Sigmoid colon (tissue), 7 donors: Measurements from ENCODE around the gene RPL11. TPM values are rescaled to one million over a fixed set of nuclear protein-coding genes. Genes with fewer than 3 reads are reported as not detected.

Source experiments
- DNase-seq: peaks from one replicate; pipeline ENCODE4 v3.0.0-alpha.2; 2019
- H3K27ac ChIP-seq, 4 donors: fragments of 200-600 bp; sonication (generic); one replicate each; pipeline ENCODE4 v1.5.1; 2016 to 2019; ENCODE audit warnings: mild to moderate bottlenecking in 1 of 4
- H3K27me3 ChIP-seq, 3 donors: fragments of 200-600 bp; sonication (generic); one replicate each; pipeline ENCODE4 v1.5.1; 2019; ENCODE audit warnings: mild to moderate bottlenecking in 1 of 3
- H3K36me3 ChIP-seq, 4 donors: fragments of 200-600 bp; sonication (generic); one replicate each; pipeline ENCODE4 v1.5.1; 2016 to 2019
- H3K4me1 ChIP-seq, 4 donors: fragments of 200-600 bp; sonication (generic); one replicate each; pipeline ENCODE4 v1.5.1; 2017 to 2019
- H3K4me3 ChIP-seq, 4 donors: fragments of 200-600 bp; sonication (generic); one replicate each; pipeline ENCODE4 v1.5.1; 2017 to 2019; ENCODE audit warnings: mild to moderate bottlenecking in 2 of 4, moderate library complexity in 1 of 4
- H3K9me3 ChIP-seq, 4 donors: fragments of 200-600 bp in 3 of 4; sonication (generic) in 3 of 4; one replicate each; pipeline versions ENCODE4 v1.5.1 to v1.6.1; 2013 to 2019
- EP300 ChIP-seq, 4 donors: sonication (generic); formaldehyde crosslinking; IDR thresholded peaks; one replicate each; pipeline ENCODE4 v1.6.1; 2017; ENCODE audit warnings: antibody characterized with exemption in 4 of 4
- POLR2A ChIP-seq, 2 donors: fragments of 450-650 bp; IDR thresholded peaks; one replicate each; pipeline ENCODE4 v1.6.1; 2016; ENCODE audit warnings: antibody characterized with exemption in 2 of 2, mild to moderate bottlenecking in 2 of 2, moderate library complexity in 2 of 2
- POLR2AphosphoS5 ChIP-seq, 4 donors: sonication (generic); formaldehyde crosslinking; IDR thresholded peaks; one replicate each; pipeline ENCODE4 v1.6.1; 2017; ENCODE audit warnings: antibody characterized with exemption in 4 of 4
- WGBS, 2 donors: extraction: QIAGEN DNeasy Blood & Tissue Kit; methylation state at CpG; one replicate each; pipeline ENCODE4 v1.1.7; 2013; 5-methylcytosine and 5-hydroxymethylcytosine counted together
- intact Hi-C: fragments of 100-400 bp; cut with DNase I; formaldehyde crosslinking; loops from one replicate; pipeline ENCODE4 v1.15.1; 2023
- polyA plus RNA-seq, 3 donors: library from polyadenylated mRNA; stranded (reverse); fragments of 200-250 nt; gene quantifications; one replicate each; pipeline ENCODE4 v1.2.3, GENCODE V29; 2013
- total RNA-seq, 4 donors: library from RNA; depleted of rRNA; stranded (reverse); fragments of >200 nt; gene quantifications; one replicate each; pipeline ENCODE4 v1.1.0, GENCODE V29; 2016
- TF ChIP-seq, protein P1 (sequence below), 4 experiments: fragments of 450-650 bp in 3 of 4; fragments of 200-600 bp in 1 of 4; IDR thresholded peaks; one replicate each; pipeline ENCODE4 v1.5.1; 2016 to 2019; ENCODE audit warnings: antibody characterized with exemption in 4 of 4, mild to moderate bottlenecking in 3 of 4, moderate library complexity in 2 of 4
- donor health status: healthy with polysubstance abuse.
- donor health status: Bipolar disorder and iron deficiency.
- donor health status: healthy.

Gene RPL11
- total and polyA plus RNA-seq, 7 donors, result 735 to 3,932 (median 1,309) TPM

DNA sequence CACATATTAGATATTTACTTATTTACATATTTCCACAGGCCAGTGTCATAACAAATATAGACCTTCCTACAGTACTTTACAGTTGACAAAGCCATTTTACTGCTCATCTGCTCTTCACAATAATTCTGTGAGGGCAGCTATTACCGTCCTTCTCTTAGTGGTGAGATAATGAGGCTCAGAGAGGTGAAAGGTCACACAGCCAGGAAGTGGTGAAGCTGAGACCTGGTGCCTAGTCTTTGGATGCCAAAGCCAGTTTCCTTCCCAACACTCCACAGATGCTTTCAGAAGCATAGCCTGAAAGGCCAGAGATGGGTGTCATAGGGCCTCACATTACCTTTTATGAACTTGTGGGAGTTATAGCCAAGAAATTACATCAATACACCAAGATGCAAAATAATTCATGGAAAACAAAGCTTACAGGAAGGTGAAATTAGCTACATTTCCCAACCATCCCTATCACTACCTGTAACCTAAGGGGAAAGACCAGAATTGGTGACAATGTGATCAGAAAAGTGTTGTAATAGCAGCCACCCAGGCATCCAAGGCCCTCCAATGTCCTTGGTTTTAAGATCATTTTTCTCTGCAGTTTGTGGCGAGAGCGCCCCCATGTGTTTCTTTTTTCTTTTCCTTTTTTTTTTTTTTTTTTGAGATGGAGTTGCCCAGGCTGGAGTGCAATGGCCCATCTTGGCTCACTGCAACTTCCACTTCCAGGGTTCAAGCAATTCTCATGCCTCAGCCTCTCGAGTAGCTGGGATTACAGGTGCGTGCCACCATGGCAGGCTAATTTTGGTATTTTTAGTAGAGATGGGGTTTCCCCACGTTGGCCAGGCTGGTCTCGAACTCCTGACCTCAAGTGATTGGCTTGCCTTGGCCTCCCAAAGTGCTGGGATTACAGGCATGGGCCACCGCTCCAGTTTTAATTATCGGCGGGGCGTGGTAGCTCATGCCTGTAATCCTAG is 26.5 kb upstream of the RPL11 start:
- no peak overlapping the region for H3K27ac ChIP-seq
- H3K27me3 ChIP-seq, result peaks cover 0 to 6% (median 0%) of the 10 kb centered on the region in 3 donors
- H3K4me1 ChIP-seq, result no peaks in the 10 kb centered on the region
- intact Hi-C loops, result no loop called here
- TF ChIP-seq, protein P1, sequence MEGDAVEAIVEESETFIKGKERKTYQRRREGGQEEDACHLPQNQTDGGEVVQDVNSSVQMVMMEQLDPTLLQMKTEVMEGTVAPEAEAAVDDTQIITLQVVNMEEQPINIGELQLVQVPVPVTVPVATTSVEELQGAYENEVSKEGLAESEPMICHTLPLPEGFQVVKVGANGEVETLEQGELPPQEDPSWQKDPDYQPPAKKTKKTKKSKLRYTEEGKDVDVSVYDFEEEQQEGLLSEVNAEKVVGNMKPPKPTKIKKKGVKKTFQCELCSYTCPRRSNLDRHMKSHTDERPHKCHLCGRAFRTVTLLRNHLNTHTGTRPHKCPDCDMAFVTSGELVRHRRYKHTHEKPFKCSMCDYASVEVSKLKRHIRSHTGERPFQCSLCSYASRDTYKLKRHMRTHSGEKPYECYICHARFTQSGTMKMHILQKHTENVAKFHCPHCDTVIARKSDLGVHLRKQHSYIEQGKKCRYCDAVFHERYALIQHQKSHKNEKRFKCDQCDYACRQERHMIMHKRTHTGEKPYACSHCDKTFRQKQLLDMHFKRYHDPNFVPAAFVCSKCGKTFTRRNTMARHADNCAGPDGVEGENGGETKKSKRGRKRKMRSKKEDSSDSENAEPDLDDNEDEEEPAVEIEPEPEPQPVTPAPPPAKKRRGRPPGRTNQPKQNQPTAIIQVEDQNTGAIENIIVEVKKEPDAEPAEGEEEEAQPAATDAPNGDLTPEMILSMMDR (IDR thresholded peaks at IDR 0.05), result no peak
- TF ChIP-seq EP300 (IDR thresholded peaks at IDR 0.05), result no peak
- no peak for TF ChIP-seq POLR2A (IDR thresholded peaks at IDR 0.05)
- no peak for TF ChIP-seq POLR2AphosphoS5 (IDR thresholded peaks at IDR 0.05)
- no peaks in the 10 kb centered on the region for H3K36me3 ChIP-seq
- 71 to 74% methylated on average over 11 of the region's 11 CpGs for WGBS, 2 donors
- DNase-seq, result no peak
- H3K4me3 ChIP-seq, result no peak overlapping the region
- no peaks in the 10 kb centered on the region for H3K9me3 ChIP-seq

DNA sequence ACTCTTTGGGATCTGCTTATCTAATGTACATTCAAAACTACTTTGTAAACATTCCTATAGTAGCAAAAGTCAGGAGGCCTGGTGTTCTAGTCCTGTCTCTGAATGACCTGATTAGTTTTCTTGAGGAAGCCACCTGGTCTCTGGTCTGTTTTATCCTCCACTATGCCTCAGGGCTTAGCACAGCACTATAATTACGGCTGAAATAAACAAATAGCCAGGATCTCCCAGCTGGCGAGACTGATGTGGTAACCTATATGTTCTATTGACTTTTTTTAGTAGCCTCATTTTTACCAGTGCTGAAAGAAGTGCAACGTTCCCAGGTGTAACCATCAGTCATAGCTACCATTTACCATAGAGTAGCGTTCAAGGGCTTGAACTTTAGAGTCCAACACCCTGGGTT is 24.2 kb upstream of the RPL11 start:
- H3K27ac ChIP-seq, result no peak overlapping the region
- no peak for DNase-seq
- intact Hi-C loops, result no loop called here
- H3K27me3 ChIP-seq, result peaks cover 0 to 6% (median 0%) of the 10 kb centered on the region in 3 donors
- no peaks in the 10 kb centered on the region for H3K4me1 ChIP-seq
- H3K4me3 ChIP-seq, result no peak overlapping the region
- WGBS, 2 donors, result 54 to 73% methylated on average over 4 of the region's 4 CpGs
- no peak for TF ChIP-seq EP300 (IDR thresholded peaks at IDR 0.05)
- TF ChIP-seq POLR2A (IDR thresholded peaks at IDR 0.05), result no peak
- TF ChIP-seq POLR2AphosphoS5 (IDR thresholded peaks at IDR 0.05), result no peak
- TF ChIP-seq, protein P1 (IDR thresholded peaks at IDR 0.05), result no peak
- no peaks in the 10 kb centered on the region for H3K36me3 ChIP-seq
- H3K9me3 ChIP-seq, result no peaks in the 10 kb centered on the region

DNA sequence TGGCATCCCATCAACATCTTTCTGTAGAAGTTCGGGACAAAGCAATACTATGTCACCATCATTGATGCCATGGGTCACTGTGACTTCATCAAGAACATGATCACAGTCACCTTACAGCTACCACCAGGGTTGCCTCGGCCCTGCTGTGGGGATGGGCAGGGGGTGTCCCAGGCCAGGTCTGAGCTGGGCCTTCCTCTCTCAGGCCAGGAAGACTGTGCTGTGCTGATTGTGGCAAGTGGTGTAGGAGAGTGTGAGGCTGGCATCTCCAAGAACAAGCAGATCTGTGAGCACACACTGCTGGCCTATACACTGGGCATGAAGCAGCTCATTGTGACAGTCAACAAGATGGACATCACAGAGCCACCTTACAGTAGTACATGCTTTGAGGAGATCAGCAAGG is 20.9 kb upstream of the RPL11 start:
- Histone ChIP-seq H3K4me3 (no peak overlapping the region), H3K4me1 (no peaks in the 10 kb centered on the region), H3K36me3 (no peaks in the 10 kb centered on the region), H3K27ac (no peak overlapping the region), H3K27me3 (peaks cover 0 to 6% (median 0%) of the 10 kb centered on the region in 3 donors), H3K9me3 (no peaks in the 10 kb centered on the region)
- intact Hi-C loops, result no loop called here
- 77 to 87% methylated on average over 2 of the region's 2 CpGs for WGBS, 2 donors
- TF ChIP-seq POLR2AphosphoS5 (IDR thresholded peaks at IDR 0.05) (no peak), POLR2A (IDR thresholded peaks at IDR 0.05) (no peak), EP300 (IDR thresholded peaks at IDR 0.05) (no peak)
- TF ChIP-seq, protein P1 (IDR thresholded peaks at IDR 0.05), result no peak
- no peak for DNase-seq

DNA sequence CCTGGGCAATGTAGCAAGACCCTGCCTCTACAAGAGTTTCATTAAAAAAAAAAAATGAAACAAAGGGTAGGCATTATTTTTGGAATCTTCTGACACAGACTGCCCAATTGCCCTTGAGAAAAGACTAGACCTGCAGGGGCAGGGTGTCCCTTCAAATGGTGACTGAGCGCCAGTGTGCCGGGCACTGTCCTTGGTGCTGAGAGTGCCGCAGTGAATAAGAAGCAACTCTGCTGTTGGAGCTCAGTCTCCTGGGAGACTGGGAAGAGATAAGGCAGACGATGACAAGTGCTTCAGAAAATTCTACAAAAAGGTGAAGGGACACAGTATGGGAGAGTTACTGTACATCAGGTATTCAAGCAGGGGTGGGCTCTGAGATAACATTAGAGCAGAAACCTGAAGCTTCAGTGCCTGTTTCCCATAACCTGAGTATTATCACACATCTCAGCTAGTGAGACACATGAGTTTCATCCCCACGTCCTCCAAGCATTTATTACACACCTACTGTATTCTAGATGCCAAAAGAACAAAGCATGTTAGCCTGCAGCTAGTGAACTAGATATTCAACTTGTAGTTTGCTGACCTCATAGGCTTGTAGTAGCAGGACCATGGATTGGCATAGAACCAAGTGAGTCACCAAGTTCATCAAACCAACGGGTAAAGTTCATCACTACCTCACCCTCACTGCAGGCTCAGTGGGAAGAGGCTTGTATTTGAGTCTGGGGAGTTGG is 18.4 kb upstream of the RPL11 start:
- TF ChIP-seq POLR2AphosphoS5 (IDR thresholded peaks at IDR 0.05) (no peak), EP300 (IDR thresholded peaks at IDR 0.05) (no peak), POLR2A (IDR thresholded peaks at IDR 0.05) (no peak)
- TF ChIP-seq, protein P1 (IDR thresholded peaks at IDR 0.05), result no peak

More for the DNA sequence above, 18.4 kb upstream of the RPL11 start:
- H3K27ac ChIP-seq, result no peak overlapping the region
- no peaks in the 10 kb centered on the region for H3K4me1 ChIP-seq
- H3K36me3 ChIP-seq, result no peaks in the 10 kb centered on the region
- H3K9me3 ChIP-seq, result no peaks in the 10 kb centered on the region
- no peak for DNase-seq
- intact Hi-C loops, result no loop called here
- 2 to 16% methylated on average over 6 of the region's 6 CpGs for WGBS, 2 donors
- H3K27me3 ChIP-seq, result no peaks in the 10 kb centered on the region
- H3K4me3 ChIP-seq, result no peak overlapping the region
